Stimulated activated CD8-positive, alpha-beta memory T cell treated with anti-CD3 and anti-CD28 coated beads, Interleukin-7, amount 100 ng/mL, for 48 hours (primary cell): ENCODE results near the gene ARHGAP30.
"Not testable (repeated sequence)": the region's sequence is repeated elsewhere in the genome, so short reads cannot be mapped to it uniquely, and the experiment has no call there.

Experiments
- DNase-seq, 2 donors: peaks; one replicate each; pipeline ENCODE4 v3.0.0-alpha.2; 2020; ENCODE audit warnings: low read depth in 1 of 2; ENCODE audit errors: extremely low read depth in 1 of 2

The ARHGAP30 gene

GRCh38 chr1:161045736-161046604, 23.7 kb downstream of the ARHGAP30 start, which contains the start of gene USF1:
Gene USF1 (minus strand): TSS chr1:161045977. CDS start chr1:161043275, 2,702 bp downstream.
- peak; percentile 81 to 84 for DNase-seq

GRCh38 chr1:161044908-161045735, 24.6 kb downstream of the ARHGAP30 start:
- DNase-seq, result peak; percentile 39 to 61

GRCh38 chr1:161044535-161044907, 25.2 kb downstream of the ARHGAP30 start:
- no peak for DNase-seq

GRCh38 chr1:161039546-161039945, 30.1 kb downstream of the ARHGAP30 start:
- DNase-seq, result no peak

GRCh38 chr1:161039154-161039545, 30.5 kb downstream of the ARHGAP30 start:
- DNase-seq, result no peak

GRCh38 chr1:161038523-161039153, 31.1 kb downstream of the ARHGAP30 start, which contains the start of gene TSTD1:
Gene TSTD1 (minus strand): TSS chr1:161038964. CDS start chr1:161038889, 75 bp downstream.
- peak; percentile 75 to 81 for DNase-seq

GRCh38 chr1:161037661-161038522, 31.8 kb downstream of the ARHGAP30 start:
- DNase-seq, result no peak

- DNase-seq, result no peak
These were observed 35.9 kb downstream of the ARHGAP30 start for GRCh38 chr1:161033751-161034150.

- no peak for DNase-seq
These were observed 37.3 kb downstream of the ARHGAP30 start for GRCh38 chr1:161032409-161032808.

- no peak for DNase-seq
These were observed 37.8 kb downstream of the ARHGAP30 start for GRCh38 chr1:161031874-161032273.

- DNase-seq, result not testable (repeated sequence)
These were observed 40.2 kb downstream of the ARHGAP30 start for GRCh38 chr1:161029466-161029865.

- DNase-seq, result not testable (repeated sequence)
These were observed 42.7 kb downstream of the ARHGAP30 start for GRCh38 chr1:161026954-161027353.

GRCh38 chr1:161022432-161022831, 47.3 kb downstream of the ARHGAP30 start:
- not testable (repeated sequence) for DNase-seq

- DNase-seq, result no peak
These were observed 47.7 kb downstream of the ARHGAP30 start for GRCh38 chr1:161021970-161022353.

- DNase-seq, result peak; percentile 62 to 81
These were observed 48.3 kb downstream of the ARHGAP30 start for GRCh38 chr1:161021165-161021969.

- no peak for DNase-seq
These were observed 49.1 kb downstream of the ARHGAP30 start, which contains the start of gene F11R for GRCh38 chr1:161020509-161021164. Gene F11R (minus strand): TSS chr1:161021152. CDS start chr1:161021073, 79 bp downstream.

GRCh38 chr1:161019751-161020495, 49.8 kb downstream of the ARHGAP30 start:
- no peak for DNase-seq

GRCh38 chr1:161019111-161019660, 50.5 kb downstream of the ARHGAP30 start:
- not testable (repeated sequence) for DNase-seq
